NCI-H345 treated with DMSO at 0.1 percent for 48 hours (cell line): ENCODE data around the gene SYNM.

Experiments used
- DNase-seq: peaks from one replicate; lab custom pipeline; 2025; ENCODE audit not compliant: unreplicated experiment; lab: John Stamatoyannopoulos, UW

Gene SYNM

DNA sequence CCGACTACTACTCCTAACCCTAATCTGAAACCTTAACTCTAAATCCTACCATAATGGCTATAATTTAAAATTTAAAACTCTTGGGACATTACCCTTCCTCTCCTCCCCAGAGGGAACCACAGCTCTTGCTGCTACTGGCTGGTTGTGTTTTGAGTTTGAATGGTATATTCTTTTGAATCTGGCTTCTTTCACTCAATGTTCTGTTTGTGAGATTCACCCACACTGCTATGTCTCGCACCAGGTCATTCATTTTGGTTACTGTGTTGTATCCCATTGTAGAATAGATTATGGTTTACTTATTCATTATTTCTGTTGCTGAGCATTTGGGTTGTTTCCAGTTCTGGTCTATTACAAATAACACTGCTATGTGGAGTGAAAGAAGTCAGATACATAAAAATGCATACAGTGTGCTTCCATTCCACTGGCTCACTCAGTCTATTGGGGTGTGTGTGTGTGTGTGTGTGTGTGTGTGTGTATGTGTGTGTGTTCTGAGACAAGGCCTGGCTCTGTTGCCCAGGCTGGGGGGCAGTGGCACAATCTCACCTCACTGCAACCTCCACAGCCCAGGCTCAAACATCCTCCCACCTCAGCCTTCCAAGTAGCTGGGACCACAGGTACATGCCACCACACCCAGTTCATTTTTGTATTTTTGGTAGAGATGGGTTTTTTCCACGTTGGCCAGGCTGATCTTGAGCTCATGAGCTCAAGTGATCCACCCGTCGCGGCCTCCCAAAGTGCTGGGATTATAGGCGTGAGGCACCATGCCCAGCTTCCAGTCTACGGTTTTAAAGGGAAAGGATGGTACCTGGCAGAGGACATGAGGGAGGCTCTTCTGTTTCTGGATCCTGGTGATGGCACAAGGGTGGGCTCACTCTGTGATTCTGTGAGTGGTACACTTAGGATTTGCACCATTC is 19.2 kb upstream of the SYNM start:
- DNase-seq = no peak

- DNase-seq = no peak
Observed at GRCh38 chr15:99086327-99086667, 18.6 kb upstream of the SYNM start.

DNA sequence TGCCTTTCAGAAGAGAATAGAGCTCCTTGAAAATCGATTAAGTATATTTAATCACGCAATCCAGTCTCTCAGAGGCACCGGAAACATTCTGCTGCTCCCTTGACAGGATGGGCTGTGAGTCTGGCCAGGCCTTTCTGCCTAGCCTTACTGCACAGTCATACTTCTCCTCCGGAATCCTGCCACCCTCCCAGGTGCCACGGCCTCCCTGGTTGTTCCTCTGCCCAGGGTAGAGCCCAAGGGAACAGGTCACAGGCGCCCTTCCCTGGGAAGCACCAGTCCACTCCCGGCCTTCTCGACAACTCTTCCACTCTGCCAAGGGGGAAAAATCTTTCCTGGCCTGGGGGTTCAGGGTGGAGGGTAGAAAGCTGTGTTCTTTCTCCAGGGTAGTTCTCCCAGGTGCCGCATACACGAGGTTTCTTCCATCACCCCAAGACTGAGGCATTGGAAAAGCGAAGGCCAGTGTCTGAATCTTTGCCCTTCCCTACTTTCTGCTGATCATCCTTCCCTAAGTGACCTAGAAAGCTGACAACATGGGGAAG is 17.4 kb upstream of the SYNM start:
- DNase-seq = no peak

- DNase-seq = no peak
Observed at GRCh38 chr15:99090011-99090699, 14.7 kb upstream of the SYNM start.

DNA sequence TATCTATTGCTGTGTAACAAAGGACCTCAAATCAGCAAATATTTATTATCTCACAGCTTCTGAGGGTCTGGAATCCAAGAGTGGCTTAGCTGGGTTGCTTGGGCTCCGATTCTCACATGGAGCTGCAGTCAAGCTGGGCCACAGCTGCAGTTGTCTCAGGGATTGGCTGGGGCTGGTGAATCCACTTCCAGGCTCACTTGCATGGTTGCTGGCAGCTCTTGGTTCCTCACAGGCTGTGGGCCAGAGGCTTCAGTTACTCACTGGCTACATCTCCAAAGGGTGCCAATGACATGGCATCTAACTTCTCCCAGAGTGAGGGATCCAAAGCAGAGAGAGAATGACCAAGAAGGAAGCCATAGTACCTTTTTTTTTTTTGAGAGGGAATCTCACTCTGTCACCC is 13.9 kb upstream of the SYNM start:
- DNase-seq = no peak

DNA sequence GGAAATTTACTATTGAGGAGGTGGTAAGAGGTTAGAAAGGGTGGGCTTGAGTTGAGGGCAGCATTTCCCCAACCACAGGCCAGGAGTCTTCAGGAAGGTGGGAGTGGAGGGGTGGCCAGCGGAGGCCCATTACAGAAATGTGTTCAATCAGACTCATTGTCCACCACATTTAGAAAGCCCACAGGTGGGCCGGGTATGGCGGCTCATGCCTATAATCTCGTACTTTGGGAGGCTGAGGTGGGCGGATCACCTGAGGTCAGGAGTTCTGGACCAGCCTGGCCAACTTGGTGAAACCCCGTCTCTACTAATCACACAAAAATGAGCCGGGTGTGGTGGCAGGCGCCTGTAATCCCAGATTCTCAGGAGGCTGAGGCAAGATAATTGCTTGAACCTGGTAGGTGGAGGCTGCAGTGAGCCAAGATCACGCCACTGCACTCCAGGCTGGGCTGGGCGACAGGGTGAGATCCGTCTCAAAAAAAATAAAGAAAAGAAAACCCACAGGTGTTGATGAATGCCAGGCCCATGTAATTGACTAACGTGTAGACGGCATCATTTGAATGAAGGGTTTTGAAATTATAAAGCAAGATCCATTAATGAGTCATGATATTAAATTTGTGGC is 12.2 kb upstream of the SYNM start:
- no peak for DNase-seq

DNA sequence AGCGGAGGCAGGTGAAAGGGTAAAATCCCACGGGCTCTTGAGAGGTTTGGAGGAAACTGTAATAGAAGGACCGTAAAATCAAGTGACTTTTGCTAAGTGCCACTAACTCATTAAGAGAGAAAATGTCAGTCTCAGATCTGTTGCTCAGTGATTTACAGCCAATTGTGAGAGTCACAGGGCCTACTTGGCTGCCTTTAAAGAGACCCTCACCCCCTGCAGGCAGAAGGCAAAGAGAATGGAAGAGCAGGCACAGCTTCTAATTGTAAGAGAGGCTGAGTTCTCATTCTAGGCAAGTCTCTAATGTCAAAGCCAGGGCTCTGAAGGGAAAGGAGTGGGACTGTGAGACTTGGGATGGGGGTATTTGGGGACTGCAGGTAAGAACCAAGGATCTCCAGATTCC is 9.3 kb upstream of the SYNM start:
- no peak for DNase-seq

GRCh38 chr15:99096173-99096893 is 8.5 kb upstream of the SYNM start:
- DNase-seq = no peak

DNA sequence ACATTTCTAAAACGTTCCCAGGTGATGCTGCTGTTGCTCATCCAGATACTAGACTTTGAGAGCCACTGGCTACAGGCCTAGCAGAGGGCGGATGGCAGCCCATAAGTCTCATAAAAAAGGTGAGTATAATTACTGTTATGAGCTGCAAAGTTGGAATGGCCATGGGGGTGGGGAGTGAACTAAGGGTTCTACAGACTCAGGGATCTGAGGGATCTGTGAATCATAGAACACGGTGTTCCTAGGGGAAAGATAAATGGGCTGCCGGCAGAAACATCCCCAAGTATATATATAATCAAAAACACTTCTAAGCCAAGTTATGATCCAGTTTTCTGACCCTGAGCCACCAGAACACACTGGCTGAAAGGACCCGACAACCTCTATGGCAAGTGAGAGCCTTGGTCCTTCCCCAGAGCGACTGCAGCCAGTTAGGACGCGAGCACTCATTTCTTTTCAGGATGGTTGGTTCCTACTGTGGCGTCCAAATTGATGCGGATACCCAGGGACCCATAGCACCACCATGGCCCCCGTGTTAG is 7.9 kb upstream of the SYNM start:
- DNase-seq = no peak

DNA sequence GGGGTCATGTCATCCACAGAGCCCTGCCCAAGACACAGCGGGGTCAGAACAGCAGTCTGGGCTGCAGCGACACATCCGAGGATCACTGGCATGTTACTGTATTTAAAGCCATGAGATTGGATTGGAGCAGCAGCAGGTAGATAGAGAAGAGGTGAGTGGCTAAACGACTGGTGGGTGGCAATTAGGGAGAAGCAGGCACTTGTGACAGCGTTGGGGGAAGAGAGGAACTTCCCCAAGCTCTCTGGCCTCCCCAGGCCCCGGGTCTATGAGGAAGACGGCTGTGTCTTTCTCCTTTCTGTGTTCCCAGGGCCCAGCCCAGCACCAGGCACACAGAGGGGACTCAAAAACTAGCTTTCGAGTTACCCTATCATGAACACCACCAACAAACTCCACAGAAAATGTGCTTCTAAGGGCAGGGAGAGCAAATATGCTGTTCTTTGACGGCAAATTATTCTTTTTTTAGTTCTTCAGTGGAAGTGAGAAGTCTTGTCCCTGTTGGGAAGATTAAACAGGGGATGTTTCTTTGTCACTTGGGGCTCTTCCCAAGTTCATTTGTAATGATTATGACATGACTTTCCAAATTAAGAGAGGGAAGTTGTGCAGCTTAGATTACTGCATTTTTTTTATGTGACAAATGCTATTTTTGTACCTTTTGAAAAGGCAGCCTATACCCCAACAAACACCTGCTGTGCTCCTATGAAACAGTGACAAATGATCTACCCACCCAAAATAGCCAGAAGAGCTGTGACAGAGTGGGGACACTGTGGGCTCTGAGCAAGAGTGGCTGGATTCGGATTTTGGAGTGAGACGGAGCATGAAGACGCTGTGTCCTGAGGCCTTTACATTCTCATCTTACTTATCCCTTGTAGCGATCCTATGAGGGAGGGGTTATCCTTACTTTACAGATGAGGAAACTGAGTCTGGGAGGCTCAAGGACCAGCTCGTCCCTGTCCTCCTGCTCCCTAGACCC is 7.2 kb upstream of the SYNM start:
- no peak for DNase-seq

DNA sequence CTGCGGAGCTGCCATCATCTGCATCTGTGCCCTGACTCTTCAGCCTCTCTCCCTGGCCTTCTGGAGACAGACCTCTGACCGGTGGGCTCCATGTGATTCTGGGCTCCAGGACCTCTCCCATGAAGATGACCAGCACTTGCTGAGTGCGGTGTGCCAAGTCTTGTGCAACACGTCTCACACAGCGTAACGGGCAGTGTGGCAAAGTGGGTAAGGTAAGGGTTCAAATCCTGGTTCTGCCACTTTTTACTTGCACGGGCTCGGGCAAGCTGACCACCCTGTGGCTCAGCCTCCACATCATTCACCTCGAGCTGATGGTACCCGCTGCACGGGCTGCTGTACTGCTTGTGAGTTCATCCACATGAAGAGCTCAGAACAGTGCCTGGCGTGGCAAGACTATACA is 6.5 kb upstream of the SYNM start:
- DNase-seq = no peak

DNA sequence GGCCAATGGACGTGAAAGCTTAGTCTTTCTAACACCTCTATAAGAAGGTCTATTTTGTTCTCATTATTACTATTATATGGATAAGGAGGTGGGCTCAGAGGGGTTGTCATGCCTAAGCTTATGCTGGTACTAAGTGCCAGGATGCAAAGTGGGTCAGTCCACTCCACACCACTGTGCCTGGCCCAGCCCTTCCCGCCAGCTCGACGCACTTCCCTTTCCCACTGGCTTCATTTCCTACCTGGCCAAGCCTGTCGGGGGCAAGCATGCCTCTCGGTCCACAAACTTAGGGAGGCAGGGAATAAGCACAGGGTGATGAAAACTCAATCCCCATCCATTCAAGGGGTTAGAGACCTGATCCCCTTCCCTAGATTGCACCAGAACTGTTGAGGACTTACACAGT is 5.9 kb upstream of the SYNM start:
- DNase-seq = no peak

DNA sequence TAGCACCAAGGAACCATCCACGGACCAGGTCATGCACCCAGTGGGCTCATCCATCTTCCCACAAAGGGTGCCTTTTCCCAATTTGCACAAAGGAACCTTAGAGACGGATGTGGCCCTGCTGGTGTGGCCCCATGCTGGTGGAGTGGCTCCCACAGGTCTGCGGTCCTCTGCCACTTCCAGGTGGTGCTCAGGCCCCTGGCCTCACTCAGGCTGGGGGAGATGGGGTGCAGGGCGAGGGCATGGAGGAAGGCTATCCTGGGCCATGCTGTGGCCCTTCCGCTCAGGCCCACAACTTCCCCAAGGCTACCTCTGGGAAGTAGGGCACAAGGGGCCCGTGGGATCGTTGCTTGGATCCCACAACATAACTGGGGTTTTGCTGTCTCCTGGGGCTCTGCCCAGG is 5.2 kb upstream of the SYNM start:
- DNase-seq = no peak

GRCh38 chr15:99100245-99101173 is 4.4 kb upstream of the SYNM start:
- peak; percentile 29 for DNase-seq

DNA sequence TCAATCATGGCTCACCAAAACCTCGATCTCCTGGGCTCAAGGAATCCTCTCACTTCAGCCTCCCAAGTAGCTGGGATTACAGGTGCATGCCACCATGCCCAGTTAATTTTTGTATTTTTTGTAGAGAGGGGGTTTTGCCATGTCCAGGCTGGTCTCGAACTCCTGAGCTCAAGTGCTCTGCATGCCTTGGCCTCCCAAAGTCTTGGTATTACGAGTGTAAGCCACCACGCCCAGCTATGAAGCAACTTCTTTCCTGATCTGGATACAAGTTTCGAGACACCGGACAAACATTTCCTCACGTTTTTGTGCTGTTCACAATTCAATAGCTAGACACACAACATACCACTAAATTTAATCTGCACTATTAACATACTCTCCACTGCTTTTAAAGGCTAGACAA is 3.4 kb upstream of the SYNM start:
- no peak for DNase-seq

- no peak for DNase-seq
Observed at GRCh38 chr15:99102332-99103235, 2.3 kb upstream of the SYNM start.

DNA sequence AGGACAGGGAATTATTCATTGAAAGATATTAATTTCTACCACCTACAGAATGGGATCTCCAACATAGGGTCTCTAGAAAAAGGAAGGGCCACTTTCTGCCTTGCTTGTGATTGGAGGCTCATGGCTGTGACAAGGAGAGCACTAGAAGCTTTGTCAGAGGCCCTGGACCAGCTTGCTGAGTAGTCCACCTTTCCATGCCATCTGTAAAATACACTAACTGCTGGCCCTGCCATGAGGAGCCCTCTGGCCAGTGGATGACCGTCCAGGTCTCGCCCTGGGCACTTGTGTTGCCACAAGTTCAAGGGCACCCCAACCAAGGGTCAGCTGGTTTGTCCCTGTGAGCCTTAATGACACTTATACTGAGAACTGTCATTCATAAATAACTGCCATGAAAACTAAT is 1.6 kb upstream of the SYNM start:
- no peak for DNase-seq
